HepG2 (cell line): ENCODE data around the gene SEMA4A. TPM values are rescaled to one million over a fixed set of nuclear protein-coding genes. Genes with fewer than 3 reads are reported as not detected.
A peak's percentile ranks its signal among the peaks of the same experiment; 100 is the strongest.

Experiments used
- BRCA1 ChIP-seq: sonication (generic); formaldehyde crosslinking; IDR thresholded peaks from 2 replicates; pipeline ENCODE4 v1.4.0; 2020; ENCODE audit warnings: missing genetic modification reagents
- FOXK2 ChIP-seq: fragments of 450-650 bp; IDR thresholded peaks from 2 replicates; pipeline ENCODE4 v1.6.1; 2016
- KLF15 ChIP-seq: sonication (generic); formaldehyde crosslinking; IDR thresholded peaks from 2 replicates; pipeline ENCODE4 v1.8.1; 2023; ENCODE audit warnings: borderline replicate concordance, mild to moderate bottlenecking, inconsistent platforms, missing genetic modification reagents, mixed read lengths
- MIER2 ChIP-seq: IDR thresholded peaks from 2 replicates; pipeline ENCODE4 v1.6.1; 2016; ENCODE audit warnings: missing biosample characterization, missing genetic modification reagents
- NFYB ChIP-seq: sonication (generic); formaldehyde crosslinking; IDR thresholded peaks from 2 replicates; pipeline ENCODE4 v1.4.0; 2020; ENCODE audit warnings: missing genetic modification reagents
- SCMH1 ChIP-seq: sonication (generic); formaldehyde crosslinking; IDR thresholded peaks from 2 replicates; pipeline ENCODE4 v1.9.0; 2021; ENCODE audit warnings: missing genetic modification reagents, mild to moderate bottlenecking, borderline replicate concordance
- THYN1 ChIP-seq: sonication (generic); formaldehyde crosslinking; IDR thresholded peaks from 2 replicates; pipeline ENCODE4 v1.8.1; 2023; ENCODE audit warnings: low read depth, mild to moderate bottlenecking, moderate library complexity, missing genetic modification reagents, borderline replicate concordance
- ZNF766 ChIP-seq: sonication (generic); formaldehyde crosslinking; IDR thresholded peaks from 2 replicates; pipeline ENCODE4 v1.5.0; 2020; ENCODE audit warnings: missing genetic modification reagents, borderline replicate concordance
- polyA plus RNA-seq, 8 experiments: library from polyadenylated mRNA; depleted of rRNA in 3 of 8; stranded (reverse) in 7 of 8; unstranded in 1 of 8; fragments of >200 nt; fragmentation: Illumina TruSeq in 4 of 8; extraction: Trizol in 4 of 8; gene quantifications; 2 replicates each; pipeline versions ENCODE4 v1.2.1 to v1.2.3, GENCODE V29; 2011 to 2016; ENCODE audit warnings: low read depth in 4 of 8, missing spikeins in 1 of 8, mixed read lengths in 1 of 8; ENCODE audit not compliant: insufficient read depth in 1 of 8
- total RNA-seq, 5 experiments: library from RNA; depleted of rRNA; stranded (reverse); fragments of >200 nt; fragmentation: Illumina TruSeq; extraction: Trizol; gene quantifications; 2 replicates each; pipeline ENCODE4 v1.2.3, GENCODE V29; 2016; ENCODE audit warnings: low read depth in 1 of 5
- TF ChIP-seq, protein P1 (sequence below): sonication (generic); formaldehyde crosslinking; IDR thresholded peaks from 2 replicates; pipeline ENCODE4 v1.4.0; 2020; ENCODE audit warnings: mild to moderate bottlenecking, missing genetic modification reagents
- TF ChIP-seq, protein P2 (sequence below): sonication (generic); formaldehyde crosslinking; IDR thresholded peaks from 2 replicates; pipeline ENCODE4 v1.4.0; 2020; ENCODE audit warnings: missing genetic modification reagents, borderline replicate concordance
- TF ChIP-seq, protein P3 (sequence below): sonication (generic); formaldehyde crosslinking; conservative IDR thresholded peaks from 2 replicates; pipeline ENCODE4 v1.4.0; 2020; ENCODE audit warnings: mild to moderate bottlenecking, missing genetic modification reagents, moderate library complexity
- TF ChIP-seq, protein P4 (sequence below): sonication (generic); formaldehyde crosslinking; IDR thresholded peaks from 2 replicates; pipeline ENCODE4 v1.5.0; 2020; ENCODE audit warnings: mild to moderate bottlenecking, missing genetic modification reagents, moderate library complexity
- TF ChIP-seq, protein P5 (sequence below): sonication (generic); formaldehyde crosslinking; IDR thresholded peaks from 2 replicates; pipeline ENCODE4 v1.4.0; 2020; ENCODE audit warnings: mild to moderate bottlenecking, missing genetic modification reagents

The SEMA4A gene
- total and polyA plus RNA-seq, 2 of the 13 experiments (the other 11 are each of a cell fraction or from before 2014, with no cell fraction given) = 0.09 to 0.20 TPM

DNA sequence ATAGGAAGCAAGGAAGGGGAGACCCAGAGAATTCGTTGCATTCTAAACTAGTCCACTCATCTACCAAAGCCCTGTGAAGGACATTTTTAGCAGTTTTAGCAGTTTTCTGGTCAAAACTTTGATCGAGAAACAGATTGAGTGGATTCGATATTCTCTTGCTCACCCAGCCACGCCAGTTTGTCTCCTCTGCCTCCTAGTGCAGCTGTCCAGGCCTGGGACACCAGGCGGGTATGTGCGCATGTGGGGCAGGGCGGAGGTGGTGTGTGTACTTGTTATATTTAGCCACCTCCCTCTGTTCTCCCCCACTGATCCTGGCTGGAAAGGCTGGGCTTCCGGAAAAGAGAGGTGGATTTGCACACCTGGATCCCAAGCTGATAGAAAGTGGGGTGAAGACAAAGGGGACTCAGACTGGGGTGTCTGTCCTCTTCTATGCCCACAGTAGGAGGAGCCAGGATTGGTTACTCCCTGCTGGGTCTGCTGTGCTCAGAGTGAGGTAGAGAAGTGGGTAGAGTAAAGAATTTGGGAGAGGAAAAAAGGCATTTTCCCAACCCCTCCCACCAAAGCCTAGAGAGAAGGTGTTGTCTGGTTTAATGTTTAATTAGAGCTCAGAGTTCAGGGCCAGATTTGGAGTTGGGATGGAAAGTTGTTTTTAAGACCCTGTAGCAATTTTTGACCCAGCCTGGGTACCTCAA, 35.1 kb upstream of the SEMA4A start (continued):
- TF ChIP-seq, protein P1, sequence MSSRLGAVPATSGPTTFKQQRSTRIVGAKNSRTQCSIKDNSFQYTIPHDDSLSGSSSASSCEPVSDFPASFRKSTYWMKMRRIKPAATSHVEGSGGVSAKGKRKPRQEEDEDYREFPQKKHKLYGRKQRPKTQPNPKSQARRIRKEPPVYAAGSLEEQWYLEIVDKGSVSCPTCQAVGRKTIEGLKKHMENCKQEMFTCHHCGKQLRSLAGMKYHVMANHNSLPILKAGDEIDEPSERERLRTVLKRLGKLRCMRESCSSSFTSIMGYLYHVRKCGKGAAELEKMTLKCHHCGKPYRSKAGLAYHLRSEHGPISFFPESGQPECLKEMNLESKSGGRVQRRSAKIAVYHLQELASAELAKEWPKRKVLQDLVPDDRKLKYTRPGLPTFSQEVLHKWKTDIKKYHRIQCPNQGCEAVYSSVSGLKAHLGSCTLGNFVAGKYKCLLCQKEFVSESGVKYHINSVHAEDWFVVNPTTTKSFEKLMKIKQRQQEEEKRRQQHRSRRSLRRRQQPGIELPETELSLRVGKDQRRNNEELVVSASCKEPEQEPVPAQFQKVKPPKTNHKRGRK = no peak
- TF ChIP-seq FOXK2 = no peak
- TF ChIP-seq, protein P2, sequence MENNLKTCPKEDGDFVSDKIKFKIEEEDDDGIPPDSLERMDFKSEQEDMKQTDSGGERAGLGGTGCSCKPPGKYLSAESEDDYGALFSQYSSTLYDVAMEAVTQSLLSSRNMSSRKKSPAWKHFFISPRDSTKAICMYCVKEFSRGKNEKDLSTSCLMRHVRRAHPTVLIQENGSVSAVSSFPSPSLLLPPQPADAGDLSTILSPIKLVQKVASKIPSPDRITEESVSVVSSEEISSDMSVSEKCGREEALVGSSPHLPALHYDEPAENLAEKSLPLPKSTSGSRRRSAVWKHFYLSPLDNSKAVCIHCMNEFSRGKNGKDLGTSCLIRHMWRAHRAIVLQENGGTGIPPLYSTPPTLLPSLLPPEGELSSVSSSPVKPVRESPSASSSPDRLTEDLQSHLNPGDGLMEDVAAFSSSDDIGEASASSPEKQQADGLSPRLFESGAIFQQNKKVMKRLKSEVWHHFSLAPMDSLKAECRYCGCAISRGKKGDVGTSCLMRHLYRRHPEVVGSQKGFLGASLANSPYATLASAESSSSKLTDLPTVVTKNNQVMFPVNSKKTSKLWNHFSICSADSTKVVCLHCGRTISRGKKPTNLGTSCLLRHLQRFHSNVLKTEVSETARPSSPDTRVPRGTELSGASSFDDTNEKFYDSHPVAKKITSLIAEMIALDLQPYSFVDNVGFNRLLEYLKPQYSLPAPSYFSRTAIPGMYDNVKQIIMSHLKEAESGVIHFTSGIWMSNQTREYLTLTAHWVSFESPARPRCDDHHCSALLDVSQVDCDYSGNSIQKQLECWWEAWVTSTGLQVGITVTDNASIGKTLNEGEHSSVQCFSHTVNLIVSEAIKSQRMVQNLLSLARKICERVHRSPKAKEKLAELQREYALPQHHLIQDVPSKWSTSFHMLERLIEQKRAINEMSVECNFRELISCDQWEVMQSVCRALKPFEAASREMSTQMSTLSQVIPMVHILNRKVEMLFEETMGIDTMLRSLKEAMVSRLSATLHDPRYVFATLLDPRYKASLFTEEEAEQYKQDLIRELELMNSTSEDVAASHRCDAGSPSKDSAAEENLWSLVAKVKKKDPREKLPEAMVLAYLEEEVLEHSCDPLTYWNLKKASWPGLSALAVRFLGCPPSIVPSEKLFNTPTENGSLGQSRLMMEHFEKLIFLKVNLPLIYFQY (CRISPR knock-in tag) = no peak
- TF ChIP-seq ZNF766 (CRISPR knock-in tag) = no peak
- no peak for TF ChIP-seq SCMH1
- TF ChIP-seq, protein P3, sequence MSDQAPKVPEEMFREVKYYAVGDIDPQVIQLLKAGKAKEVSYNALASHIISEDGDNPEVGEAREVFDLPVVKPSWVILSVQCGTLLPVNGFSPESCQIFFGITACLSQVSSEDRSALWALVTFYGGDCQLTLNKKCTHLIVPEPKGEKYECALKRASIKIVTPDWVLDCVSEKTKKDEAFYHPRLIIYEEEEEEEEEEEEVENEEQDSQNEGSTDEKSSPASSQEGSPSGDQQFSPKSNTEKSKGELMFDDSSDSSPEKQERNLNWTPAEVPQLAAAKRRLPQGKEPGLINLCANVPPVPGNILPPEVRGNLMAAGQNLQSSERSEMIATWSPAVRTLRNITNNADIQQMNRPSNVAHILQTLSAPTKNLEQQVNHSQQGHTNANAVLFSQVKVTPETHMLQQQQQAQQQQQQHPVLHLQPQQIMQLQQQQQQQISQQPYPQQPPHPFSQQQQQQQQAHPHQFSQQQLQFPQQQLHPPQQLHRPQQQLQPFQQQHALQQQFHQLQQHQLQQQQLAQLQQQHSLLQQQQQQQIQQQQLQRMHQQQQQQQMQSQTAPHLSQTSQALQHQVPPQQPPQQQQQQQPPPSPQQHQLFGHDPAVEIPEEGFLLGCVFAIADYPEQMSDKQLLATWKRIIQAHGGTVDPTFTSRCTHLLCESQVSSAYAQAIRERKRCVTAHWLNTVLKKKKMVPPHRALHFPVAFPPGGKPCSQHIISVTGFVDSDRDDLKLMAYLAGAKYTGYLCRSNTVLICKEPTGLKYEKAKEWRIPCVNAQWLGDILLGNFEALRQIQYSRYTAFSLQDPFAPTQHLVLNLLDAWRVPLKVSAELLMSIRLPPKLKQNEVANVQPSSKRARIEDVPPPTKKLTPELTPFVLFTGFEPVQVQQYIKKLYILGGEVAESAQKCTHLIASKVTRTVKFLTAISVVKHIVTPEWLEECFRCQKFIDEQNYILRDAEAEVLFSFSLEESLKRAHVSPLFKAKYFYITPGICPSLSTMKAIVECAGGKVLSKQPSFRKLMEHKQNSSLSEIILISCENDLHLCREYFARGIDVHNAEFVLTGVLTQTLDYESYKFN = peak; percentile 90
- TF ChIP-seq BRCA1 (CRISPR knock-in tag) = no peak
- no peak for TF ChIP-seq MIER2
- no peak for TF ChIP-seq KLF15
- TF ChIP-seq, protein P4, sequence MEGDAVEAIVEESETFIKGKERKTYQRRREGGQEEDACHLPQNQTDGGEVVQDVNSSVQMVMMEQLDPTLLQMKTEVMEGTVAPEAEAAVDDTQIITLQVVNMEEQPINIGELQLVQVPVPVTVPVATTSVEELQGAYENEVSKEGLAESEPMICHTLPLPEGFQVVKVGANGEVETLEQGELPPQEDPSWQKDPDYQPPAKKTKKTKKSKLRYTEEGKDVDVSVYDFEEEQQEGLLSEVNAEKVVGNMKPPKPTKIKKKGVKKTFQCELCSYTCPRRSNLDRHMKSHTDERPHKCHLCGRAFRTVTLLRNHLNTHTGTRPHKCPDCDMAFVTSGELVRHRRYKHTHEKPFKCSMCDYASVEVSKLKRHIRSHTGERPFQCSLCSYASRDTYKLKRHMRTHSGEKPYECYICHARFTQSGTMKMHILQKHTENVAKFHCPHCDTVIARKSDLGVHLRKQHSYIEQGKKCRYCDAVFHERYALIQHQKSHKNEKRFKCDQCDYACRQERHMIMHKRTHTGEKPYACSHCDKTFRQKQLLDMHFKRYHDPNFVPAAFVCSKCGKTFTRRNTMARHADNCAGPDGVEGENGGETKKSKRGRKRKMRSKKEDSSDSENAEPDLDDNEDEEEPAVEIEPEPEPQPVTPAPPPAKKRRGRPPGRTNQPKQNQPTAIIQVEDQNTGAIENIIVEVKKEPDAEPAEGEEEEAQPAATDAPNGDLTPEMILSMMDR (CRISPR knock-in tag) = no peak
- TF ChIP-seq, protein P5, sequence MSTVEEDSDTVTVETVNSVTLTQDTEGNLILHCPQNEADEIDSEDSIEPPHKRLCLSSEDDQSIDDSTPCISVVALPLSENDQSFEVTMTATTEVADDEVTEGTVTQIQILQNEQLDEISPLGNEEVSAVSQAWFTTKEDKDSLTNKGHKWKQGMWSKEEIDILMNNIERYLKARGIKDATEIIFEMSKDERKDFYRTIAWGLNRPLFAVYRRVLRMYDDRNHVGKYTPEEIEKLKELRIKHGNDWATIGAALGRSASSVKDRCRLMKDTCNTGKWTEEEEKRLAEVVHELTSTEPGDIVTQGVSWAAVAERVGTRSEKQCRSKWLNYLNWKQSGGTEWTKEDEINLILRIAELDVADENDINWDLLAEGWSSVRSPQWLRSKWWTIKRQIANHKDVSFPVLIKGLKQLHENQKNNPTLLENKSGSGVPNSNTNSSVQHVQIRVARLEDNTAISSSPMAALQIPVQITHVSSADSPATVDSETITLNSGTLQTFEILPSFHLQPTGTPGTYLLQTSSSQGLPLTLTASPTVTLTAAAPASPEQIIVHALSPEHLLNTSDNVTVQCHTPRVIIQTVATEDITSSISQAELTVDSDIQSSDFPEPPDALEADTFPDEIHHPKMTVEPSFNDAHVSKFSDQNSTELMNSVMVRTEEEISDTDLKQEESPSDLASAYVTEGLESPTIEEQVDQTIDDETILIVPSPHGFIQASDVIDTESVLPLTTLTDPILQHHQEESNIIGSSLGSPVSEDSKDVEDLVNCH (CRISPR knock-in tag) = no peak
- no peak for TF ChIP-seq NFYB (CRISPR knock-in tag)
- TF ChIP-seq THYN1 (CRISPR knock-in tag) = no peak
